NK-92 (cell line): Measurements from ENCODE around the gene STKLD1.
"Not testable (repeated sequence)": the region's sequence is repeated elsewhere in the genome, so short reads cannot be mapped to it uniquely, and the experiment has no call there.

Source experiments
- DNase-seq: peaks from one replicate; lab custom pipeline; 2025; ENCODE audit not compliant: unreplicated experiment; lab: John Stamatoyannopoulos, UW

STKLD1 gene

DNA sequence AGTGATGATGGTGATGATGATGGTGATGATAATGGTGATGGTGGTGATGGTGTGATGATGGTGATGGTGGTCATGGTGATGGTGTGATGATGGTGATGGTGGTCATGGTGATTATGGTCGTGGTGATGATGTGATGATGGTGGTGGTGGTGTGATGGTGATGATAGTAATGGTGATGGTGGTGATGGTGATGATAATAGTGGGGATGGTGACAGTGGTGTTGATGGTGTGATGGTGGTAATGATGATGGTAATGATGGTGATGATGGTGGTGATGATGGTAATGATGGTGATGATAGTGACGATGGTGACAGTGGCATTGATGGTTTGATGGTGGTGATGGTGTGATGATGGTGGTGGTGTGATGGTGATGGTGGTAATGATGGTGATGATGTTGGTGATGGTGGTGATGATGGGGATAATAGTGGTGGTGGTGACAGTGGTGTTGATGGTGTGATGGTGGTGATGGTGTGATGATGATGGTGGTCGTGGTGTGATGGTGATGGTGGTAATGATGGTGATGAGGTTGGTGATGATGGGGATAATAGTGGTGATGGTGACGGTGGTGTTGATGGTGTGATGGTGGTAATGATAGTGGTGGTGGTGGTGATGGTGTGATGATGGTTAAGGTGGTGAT, 6.5 kb downstream of the STKLD1 start:
- no peak for DNase-seq

DNA sequence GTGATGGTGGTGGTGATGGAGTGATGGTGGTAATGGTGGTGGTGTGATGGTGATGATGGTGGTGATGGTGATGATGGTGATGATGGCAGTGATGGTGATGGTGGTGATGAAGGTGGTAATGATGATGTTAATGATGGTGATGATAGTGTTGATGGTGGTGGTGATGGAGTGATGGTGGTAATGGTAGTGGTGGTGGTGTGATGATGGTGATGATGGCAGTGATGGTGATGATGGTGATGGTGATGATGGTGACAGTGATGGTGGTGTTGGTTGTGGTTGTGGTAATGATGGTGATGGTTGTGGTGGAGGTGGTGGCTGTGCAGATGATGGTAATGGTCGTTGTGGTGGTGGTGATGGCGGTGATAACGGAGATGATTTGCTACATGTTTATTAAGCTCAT, 7.3 kb downstream of the STKLD1 start:
- no peak for DNase-seq

DNA sequence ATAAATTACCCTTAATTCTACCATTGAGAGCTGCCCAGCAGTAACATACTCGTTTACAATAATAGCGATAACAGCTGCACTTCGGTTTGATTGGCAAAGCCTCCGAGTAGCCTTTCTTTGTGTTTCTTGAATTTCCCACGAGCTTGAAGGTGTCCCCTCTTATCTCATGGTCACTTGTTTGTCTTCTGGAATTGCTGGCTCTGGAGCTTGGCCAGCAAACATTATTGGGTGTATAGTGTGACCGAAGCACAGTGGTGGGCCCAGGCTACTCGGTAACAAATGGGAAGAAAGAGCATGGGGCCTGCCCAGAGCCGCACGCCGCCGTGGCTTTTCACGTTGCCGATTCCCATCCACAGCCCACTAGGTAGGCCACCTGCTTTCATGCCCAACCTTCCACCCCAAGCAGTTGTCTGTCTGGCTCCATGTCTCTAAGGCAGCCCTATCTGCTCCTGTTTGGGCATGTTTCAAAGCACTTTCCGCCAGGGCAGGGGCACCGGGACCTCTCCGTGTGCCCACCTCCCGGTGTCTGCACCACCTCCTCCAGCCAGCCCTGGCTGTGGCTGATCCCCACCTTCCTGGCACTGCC, 8.7 kb downstream of the STKLD1 start:
- no peak for DNase-seq

DNA sequence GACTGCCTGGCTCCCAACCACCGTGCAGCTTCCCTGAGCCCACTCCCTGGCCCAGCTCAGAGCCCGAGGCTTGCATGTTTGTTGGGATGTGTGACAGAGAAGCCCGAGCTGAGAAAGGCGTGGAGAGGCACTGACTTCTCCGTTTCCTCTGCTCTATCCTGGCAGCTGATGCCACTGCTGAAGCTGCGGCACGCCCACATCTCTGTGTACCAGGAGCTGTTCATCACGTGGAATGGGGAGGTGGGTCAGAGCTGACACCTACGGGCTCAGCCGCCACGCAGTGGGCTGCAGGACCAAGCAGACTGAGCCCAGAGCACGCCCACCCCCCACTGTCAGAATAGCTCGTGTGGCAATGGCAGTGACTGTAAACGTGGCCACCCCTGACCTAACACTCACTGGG, 9.3 kb downstream of the STKLD1 start:
- no peak for DNase-seq

DNA sequence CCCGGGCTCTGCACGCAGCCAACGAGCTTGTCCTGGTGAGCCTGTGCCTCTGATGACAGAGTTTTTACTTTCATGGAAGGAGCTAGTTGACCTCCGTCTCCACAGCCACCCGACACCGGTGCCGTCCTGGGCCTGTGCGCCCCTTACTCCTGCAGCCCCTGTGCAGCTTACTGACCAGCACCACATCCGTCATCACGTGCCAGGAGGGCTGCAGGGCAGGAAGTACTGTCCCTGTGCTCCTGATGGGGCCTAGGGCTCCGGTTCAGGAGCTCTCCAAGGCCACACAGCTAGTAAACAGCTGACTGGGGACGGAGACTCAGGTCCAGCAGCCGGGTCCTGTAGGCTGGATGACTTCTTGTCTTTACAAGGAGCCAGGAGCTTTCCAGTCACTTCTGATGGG, 10.2 kb downstream of the STKLD1 start:
- no peak for DNase-seq

DNA sequence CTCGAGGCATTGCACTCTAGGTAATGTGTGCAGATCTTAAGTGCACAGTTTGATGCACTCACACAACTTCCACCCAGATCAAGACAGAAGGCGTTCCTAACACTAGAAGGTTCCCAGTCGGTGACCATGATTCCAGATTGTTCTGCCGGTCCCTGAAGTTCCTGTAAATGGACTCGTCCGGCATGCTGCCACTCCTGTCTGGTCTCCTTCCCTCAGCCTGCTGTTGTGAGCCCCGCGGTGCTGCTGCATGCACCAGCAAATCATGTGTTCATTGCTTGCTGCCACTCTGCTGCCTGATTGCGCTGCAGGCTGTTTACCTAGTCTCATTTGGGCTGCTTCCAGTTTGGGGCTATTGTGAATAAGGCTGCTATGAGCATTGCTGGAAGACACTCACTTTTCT, 11.5 kb downstream of the STKLD1 start:
- no peak for DNase-seq

DNA sequence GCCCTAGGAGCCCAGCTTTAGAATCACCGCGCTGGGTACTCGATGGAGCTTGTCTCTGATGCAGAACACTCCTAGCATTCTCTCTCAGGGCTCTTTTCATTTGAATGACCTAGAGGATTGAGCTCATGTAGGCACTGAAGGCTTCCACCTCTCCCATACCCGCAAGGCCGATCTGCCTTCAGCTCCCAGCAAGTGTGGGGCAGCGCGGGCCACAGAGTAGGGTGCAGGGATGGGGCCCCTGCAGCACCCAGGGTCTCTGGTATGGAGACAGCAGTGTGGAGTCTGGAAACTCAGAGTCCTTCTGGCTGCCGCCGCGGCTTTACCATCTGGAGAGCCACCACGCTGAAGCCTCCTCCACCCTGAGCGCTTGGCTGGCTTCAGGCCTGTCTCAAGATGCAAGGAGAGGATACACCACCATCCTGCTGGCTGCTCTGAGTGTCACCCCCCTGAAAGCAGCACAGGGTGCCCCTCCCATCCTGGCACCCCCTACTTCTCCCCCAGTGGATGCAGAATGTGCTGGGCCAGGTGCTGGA, 12.9 kb downstream of the STKLD1 start:
- no peak for DNase-seq

DNA sequence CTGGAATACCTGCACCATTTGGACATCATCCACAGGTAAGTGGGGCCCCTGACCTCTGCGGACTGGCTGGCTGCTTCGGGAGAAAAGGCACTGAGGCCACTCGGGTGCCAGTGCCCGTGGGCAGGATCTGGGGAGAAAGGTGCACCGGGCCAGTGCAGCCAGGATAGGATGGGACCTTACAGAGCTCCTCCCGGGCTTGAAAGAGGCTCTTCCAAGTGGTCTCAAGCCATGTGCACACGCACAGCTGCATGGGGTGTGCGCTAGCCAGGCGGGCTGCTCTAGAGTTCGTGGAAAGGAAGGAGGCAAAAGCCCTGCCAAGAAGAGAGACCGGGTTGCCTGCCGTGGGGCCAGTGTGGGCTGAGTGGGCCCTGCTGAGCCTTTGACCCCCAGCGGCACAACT, 13.4 kb downstream of the STKLD1 start:
- no peak for DNase-seq

DNA sequence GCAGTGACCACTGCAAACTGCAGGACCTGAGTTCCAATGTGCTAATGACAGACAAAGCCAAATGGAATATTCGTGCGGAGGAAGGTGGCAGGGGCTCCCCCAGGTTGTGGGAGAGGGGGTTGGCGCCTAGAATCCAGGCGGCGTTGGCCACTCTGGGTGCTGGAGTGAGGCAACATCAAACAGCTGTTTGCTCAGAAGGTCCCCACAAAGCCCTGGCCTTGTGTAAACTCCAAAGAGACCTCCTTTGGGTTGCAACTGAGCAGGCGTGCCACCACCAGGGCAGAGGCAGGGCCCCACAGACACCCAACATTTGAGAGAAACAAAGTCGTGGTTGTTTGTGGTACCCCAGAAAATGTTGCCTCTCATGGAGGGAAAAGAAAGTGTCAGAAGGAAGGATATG, 14.5 kb downstream of the STKLD1 start:
- no peak for DNase-seq

DNA sequence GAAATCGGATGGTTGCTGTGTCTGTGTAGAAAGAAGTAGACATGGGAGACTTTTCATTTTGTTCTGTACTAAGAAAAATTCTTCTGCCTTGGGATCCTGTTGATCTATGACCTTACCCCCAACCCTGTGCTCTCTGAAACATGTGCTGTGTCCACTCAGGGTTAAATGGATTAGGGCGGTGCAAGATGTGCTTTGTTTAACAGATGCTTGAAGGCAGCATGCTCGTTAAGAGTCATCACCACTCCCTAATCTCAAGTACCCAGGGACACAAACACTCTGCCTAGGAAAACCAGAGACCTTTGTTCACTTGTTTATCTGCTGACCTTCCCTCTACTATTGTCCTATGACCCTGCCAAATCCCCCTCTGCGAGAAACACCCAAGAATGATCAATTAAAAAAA, 15.3 kb downstream of the STKLD1 start:
- not testable (repeated sequence) for DNase-seq

DNA sequence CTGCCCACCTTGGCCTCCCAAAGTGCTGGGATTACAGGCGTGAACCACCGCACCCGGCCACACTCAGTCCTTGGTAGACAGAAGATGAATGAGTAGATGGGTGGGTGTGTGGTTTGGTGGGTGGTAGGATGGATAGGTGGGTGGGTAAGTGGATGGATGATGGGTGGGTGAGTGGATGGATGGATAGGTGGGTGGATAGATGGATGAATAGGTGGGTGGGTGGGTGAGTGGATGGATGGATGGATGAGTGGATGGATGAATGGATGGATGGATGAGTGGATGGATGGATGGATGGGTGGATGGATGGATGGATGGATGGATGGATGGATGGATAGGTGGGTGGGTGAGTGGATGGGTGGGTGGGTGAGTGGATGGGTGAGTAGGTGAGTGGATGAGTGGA, 16.1 kb downstream of the STKLD1 start:
- not testable (repeated sequence) for DNase-seq

DNA sequence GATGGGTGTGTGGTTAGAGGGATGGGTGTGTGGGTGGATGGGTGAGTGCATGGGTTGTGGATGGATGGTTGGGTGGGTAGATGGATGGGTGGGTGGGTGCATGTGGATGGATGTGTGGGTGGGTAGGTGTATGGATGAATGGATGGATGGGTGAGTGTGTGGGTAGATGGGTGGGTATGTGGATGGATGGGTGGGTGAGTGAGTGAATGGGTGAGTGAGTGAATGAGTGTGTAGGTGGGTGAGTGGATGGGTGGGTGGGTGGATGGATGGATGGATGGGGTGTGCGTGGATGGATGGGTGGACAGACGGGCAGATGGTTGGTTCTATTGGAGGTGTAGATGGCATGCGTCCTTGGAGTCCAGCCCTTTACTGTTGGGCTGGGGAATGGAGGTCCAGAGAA, 17.2 kb downstream of the STKLD1 start:
- DNase-seq: no peak

DNA sequence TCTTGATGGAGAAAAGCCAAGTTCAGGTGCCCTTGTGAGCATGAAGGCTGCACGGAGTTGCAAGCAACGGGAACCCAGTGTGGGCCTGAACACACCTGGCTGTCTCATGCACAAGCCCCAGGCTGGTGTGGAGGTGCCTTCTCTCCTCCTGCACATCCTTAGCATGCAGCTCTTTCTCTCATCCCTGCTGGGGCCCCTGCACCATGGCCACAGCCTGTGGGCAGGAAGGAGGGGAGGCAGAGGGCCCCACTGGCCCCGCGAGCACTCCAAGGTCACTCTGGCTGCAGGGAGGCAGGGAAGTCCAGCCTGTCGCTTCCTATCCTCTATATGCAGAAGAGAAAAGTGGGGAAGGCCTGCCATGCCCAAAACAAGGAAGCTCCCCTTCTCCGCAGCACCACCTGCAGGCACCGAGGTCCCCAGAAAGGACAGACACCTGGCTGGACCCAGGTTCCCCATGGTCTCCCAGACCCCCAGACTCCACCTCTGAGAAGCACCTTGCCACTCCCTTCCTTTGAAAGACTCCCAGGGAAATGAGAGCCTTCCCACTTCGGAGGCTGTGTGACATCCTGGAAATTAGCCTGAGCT, 18.6 kb downstream of the STKLD1 start:
- DNase-seq: no peak

DNA sequence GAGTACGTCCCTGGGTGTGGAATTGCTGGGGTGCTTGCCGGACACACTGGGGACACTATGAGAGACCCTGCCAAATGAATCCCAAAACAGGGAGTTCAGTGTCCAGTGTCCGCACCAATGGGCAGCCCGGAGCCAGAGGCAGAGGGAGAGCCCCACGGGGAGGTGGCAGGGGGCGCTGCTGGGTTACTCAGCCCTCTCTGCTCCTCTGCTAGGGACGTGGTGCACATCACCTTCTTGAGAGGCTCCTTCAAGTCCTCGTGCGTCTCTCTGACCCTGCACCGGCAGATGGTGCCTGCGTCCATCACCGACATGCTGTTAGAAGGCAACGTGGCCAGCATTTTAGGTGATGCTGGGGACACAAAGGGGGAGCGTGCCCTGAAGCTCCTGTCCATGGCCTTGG, 20.8 kb downstream of the STKLD1 start:
- no peak for DNase-seq

DNA sequence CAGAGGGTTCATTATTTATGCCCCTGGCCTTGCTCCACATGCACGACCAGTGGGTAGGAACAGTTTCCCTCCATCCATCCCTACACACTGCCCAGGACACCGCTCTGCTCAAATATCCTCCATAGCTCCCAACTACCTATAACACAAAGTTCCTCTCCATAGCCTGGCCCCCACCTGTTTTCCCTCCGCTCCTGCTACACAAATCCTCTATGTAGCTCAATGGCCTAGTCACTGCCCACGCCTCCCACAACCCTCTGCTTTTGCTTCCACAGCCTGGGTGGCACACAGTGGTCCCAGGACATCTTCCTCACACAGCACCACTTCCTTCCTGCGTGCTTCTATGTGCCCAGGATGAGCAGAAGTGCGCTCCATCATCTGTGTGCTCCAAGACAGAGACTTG, 21.2 kb downstream of the STKLD1 start:
- no peak for DNase-seq

DNA sequence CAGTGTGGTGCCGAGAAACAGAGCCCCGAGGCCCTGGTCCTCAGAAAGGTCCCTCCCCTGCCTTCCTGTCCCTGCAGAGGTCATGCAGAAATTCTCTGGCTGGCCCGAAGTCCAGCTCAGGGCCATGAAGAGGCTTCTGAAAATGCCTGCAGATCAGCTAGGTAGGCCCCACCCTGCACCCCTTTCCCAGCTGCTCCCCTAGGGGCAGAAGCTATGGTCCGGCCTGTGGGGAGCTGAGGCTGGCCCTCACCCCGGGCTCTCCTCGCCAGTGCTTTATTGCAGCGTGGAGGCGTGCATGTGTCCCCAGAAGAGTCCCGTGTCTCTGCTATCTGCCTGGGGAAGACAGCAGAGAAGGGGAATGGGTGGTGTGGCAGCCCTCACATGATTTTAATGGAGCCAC, 21.7 kb downstream of the STKLD1 start:
- DNase-seq: no peak

DNA sequence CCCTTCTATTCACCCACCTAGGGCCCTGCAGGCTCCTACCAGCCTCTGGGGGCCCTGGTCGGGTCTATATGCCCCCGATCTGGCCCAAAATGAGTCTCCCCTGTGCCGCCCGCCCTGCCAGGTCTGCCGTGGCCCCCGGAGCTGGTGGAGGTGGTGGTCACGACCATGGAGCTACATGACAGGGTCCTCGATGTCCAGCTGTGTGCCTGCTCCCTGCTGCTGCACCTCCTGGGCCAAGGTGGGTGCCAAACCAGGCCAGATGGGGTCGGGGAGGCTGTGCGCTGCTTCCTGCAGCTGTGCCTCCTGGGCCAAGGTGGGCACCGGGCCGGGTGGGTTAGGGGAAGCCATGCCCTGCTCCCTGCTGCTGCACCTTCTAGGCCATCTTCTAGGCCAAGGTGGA, 24.1 kb downstream of the STKLD1 start:
- no peak for DNase-seq

DNA sequence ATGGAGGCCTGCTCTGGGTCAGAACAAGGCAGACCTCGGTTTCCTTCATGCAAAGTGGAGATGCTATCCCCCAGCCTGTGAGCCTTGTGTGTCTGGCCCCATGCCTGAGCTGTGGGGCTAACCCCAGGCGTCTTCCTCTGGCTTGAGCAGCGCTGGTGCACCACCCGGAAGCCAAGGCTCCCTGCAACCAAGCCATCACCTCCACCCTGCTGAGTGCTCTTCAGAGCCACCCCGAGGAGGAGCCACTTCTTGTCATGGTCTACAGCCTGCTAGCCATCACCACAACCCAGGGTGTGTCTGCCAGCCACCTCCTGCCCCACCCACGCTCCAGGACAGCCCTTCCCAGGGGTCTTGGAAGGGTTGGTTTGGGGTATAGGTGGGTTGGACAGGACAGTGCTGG, 25.4 kb downstream of the STKLD1 start:
- DNase-seq: no peak

DNA sequence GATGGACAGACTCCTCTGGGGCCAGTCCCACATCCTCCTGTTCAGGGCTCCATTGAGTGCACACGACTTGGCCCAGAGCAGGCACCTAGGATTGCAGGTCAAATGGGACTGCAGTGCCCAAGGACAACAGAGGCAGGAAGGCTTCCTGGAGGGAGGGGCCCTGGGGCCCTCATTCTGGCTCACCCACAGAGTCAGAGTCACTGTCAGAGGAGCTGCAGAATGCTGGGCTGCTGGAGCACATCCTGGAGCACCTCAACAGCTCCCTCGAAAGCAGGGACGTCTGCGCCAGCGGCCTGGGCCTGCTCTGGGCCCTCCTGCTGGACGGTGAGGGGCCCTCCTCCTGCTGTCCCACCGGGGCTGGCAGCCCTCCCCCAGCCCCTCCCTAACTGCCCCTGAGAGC, 26.5 kb downstream of the STKLD1 start:
- no peak for DNase-seq

DNA sequence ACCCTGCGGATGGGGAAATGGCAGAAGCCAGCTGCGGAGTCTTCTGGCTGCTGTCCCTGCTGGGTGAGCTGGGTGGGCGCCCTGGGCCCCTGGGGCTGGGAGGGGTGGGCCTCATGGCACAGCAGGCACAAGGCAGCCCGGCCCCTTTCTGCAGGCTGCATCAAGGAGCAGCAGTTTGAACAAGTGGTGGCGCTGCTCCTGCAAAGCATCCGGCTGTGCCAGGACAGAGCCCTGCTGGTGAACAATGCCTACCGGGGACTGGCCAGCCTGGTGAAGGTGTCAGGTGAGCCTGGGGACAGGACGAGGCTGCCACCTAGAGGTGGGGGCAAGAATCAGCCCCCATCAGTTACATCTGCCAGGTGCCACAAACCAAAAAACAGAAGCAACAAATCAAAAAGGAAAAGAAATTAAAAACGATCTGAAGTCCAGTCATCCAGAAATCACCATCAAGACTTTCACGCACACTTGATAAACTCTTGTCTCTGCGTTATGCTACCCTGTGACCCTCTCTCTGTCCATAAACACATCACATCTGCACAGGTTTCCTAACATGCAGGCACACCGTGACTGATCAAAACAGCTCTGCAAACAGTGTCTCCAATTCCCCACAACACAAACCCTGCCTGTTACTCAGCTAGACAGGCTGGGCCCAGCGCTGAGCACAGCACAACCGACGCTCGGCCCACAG, 27.7 kb downstream of the STKLD1 start:
- no peak for DNase-seq

DNA sequence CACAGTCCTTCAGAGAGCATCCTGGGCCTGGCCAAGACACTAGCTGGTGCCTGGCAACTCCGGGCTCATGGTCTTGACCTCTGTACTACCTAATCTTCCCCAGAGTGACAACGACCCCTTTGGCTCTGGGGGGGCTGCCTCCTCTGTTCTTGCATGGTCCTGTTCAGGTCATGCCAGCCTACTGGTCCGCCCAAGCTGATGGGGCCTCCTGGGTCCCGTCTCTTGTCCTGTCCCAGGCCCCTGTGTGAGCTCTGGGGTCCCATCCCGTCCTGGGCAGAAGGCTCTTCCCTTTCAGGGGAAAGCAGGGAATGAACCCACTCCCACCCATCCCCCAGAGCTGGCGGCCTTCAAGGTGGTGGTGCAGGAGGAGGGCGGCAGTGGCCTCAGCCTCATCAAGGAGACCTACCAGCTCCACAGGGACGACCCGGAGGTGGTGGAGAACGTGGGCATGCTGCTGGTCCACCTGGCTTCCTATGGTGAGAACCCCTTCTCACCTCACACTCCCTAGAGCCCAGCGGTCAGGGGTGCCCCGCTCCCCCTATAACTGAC, 28.4 kb downstream of the STKLD1 start:
- DNase-seq: no peak
